Activated naive CD8-positive, alpha-beta T cell treated with anti-CD3 and anti-CD28 coated beads, Interleukin-2, amount 50 U/mL, for 24 hours (primary cell): ENCODE measurements around the gene ALDH1A1.

Experiments
- ATAC-seq: fragments of 150-1000 bp; cut with Tn5 transposase; one replicate; pipeline ENCODE4 v1.10.0; 2021
- DNase-seq: peaks from one replicate; pipeline ENCODE4 v3.0.0; 2021
- H3K27ac Mint-ChIP-seq: one replicate; pipeline ENCODE4 v1.8.0; 2021; ENCODE audit warnings: mild to moderate bottlenecking, mixed read lengths
- H3K27me3 Mint-ChIP-seq: one replicate; pipeline ENCODE4 v1.8.0; 2021; ENCODE audit warnings: mixed read lengths
- H3K36me3 Mint-ChIP-seq: one replicate; pipeline ENCODE4 v1.8.0; 2021; ENCODE audit warnings: low read depth, mixed read lengths
- H3K4me1 Mint-ChIP-seq: one replicate; pipeline ENCODE4 v1.8.0; 2021; ENCODE audit warnings: mixed read lengths
- H3K4me3 Mint-ChIP-seq: one replicate; pipeline ENCODE4 v1.8.0; 2021; ENCODE audit warnings: mild to moderate bottlenecking, moderate library complexity, mixed read lengths
- H3K9me3 Mint-ChIP-seq: one replicate; pipeline ENCODE4 v1.8.0; 2021; ENCODE audit warnings: mixed read lengths

Gene ALDH1A1

DNA sequence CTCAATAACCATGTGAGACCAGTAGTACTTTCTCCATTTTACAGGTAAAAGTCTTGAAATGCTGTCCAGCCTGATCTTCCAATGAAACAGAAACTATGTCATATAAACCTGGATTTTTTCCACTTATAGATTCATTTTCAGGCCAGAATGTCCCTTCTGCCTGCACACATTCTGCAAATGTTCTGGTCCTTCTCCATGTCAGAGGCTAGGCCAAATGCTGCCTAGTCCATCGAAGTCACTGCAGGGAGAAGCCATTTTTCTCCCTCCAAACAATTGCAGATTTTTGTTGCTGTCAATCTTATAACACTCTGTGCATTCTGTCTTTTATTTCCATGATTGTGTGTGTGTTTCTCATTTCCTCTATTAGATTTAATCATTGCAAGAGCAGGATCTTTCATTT, 59.4 kb downstream of the ALDH1A1 start:
- no peaks in the 10 kb centered on the region for H3K4me1 Mint-ChIP-seq
- H3K9me3 Mint-ChIP-seq = no peaks in the 10 kb centered on the region
- ATAC-seq = no peak
- H3K27ac Mint-ChIP-seq = no peak overlapping the region
- peaks cover 8% of the 10 kb centered on the region for H3K27me3 Mint-ChIP-seq
- DNase-seq = no peak
- H3K4me3 Mint-ChIP-seq = no peak overlapping the region
- no peaks in the 10 kb centered on the region for H3K36me3 Mint-ChIP-seq

DNA sequence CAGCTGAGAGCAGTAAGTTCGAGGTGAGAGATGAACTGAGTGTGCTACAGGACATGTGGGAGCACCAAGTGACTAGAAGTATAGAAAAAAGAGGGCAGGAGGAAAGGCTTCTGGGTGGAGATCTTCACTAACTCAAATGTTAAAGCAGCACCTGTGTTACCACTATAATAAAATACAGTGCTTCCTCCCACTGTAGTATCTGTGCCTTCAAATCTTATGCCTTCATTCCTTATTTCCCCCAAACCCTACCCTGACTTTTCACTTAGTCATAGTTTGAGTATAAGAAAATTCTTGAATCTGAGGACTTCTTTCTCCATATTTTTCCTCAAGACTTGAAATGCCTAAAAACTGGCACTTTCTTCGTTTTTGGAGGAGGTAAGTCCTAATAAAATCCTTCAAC, 61.8 kb downstream of the ALDH1A1 start:
- H3K27ac Mint-ChIP-seq = no peak overlapping the region
- ATAC-seq (no peak), DNase-seq (no peak)
- peaks cover 6% of the 10 kb centered on the region for H3K27me3 Mint-ChIP-seq
- H3K4me1 Mint-ChIP-seq = no peaks in the 10 kb centered on the region
- no peak overlapping the region for H3K4me3 Mint-ChIP-seq
- H3K36me3 Mint-ChIP-seq = no peaks in the 10 kb centered on the region
- no peaks in the 10 kb centered on the region for H3K9me3 Mint-ChIP-seq

DNA sequence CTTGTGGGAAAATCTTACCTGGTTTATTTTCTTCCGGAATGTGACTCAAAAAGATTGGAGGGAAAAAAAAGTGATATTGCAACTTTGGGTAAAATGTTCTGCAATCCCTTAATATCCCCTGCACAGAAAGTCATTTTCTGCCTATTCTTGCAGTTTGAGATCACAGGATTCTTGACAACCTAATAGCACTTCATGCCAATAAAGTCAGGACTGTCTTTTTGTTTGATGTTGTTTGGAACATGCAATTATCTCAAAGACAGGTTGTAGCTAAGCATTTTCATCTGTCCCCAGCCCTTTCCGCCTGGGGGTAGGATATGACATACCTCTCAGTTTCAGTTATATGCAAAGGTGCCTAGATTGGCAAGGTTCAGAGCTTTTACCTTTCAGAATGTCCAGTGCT, 63.9 kb downstream of the ALDH1A1 start:
- Mint-ChIP-seq H3K27me3 (peaks cover 4% of the 10 kb centered on the region), H3K9me3 (no peaks in the 10 kb centered on the region), H3K4me3 (no peak overlapping the region), H3K4me1 (no peaks in the 10 kb centered on the region), H3K27ac (no peak overlapping the region), H3K36me3 (no peaks in the 10 kb centered on the region)
- DNase-seq (no peak), ATAC-seq (no peak)

DNA sequence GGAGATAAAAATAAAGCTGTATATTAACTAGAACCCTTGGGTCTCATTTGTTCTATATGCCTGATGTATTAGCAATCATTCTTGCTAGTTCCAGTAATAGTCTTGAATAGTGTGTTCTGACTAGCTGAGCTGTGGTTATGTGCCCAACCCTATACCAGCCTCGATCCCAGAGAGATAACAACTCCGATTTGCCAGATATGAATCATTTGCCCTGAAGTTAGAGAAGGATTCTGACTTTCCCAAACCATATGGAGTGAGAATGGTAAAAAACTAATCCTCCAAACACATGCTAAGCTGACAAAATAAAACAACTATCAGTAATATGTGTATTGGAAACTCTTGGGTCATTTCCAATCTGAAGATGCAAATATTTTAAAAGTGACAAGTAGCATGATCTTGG, 64.8 kb downstream of the ALDH1A1 start:
- Mint-ChIP-seq H3K27me3 (peaks cover 4% of the 10 kb centered on the region), H3K36me3 (no peaks in the 10 kb centered on the region), H3K4me3 (no peak overlapping the region), H3K9me3 (no peaks in the 10 kb centered on the region), H3K27ac (no peak overlapping the region), H3K4me1 (no peaks in the 10 kb centered on the region)
- no peak for DNase-seq
- ATAC-seq = no peak

DNA sequence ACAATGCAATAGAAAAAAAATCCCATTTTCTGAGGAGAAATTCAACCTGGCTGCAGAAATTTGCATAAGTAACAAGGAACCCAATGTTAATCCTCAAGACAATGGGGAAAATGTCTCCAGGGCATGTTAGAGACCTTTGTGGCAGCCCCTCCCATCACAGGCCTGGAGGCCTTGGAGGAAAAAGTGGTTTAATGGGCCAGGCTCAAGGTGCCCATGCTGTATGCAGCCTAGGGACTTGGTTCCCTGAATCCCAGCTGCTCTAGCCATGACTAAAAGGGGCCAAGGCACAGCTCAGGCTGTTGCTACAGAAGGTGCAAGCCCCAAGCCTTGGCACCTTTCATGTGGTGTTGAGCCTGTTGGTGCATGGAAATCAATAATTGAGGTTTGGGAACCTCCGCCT, 66.5 kb downstream of the ALDH1A1 start:
- Mint-ChIP-seq H3K4me1 (no peaks in the 10 kb centered on the region), H3K36me3 (no peaks in the 10 kb centered on the region), H3K9me3 (no peaks in the 10 kb centered on the region), H3K4me3 (no peak overlapping the region), H3K27ac (no peak overlapping the region), H3K27me3 (peaks cover 4% of the 10 kb centered on the region)
- DNase-seq = no peak
- no peak for ATAC-seq

DNA sequence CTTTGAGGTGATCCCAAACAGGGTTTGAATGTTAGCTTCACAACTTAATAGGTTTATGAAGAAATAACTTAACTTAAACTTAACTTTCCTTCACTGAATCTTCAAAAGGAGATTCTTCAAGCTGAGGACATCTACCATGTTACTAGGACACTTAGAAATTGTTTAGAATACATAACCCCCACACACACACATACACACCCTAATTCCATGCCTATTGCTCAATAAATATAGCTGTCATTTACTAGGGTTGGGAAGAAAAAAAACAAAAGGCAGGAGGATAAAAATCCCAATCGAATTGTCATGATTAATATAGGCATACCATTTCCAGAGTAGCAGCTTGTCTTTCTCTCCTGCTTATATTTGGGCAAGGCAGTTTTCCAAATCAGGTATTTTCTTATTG, 68.3 kb downstream of the ALDH1A1 start:
- DNase-seq = no peak
- H3K27ac Mint-ChIP-seq = no peak overlapping the region
- H3K4me3 Mint-ChIP-seq = no peak overlapping the region
- H3K4me1 Mint-ChIP-seq = no peaks in the 10 kb centered on the region
- ATAC-seq = no peak
- H3K27me3 Mint-ChIP-seq = peaks cover 2% of the 10 kb centered on the region
- H3K36me3 Mint-ChIP-seq = no peaks in the 10 kb centered on the region
- no peaks in the 10 kb centered on the region for H3K9me3 Mint-ChIP-seq

DNA sequence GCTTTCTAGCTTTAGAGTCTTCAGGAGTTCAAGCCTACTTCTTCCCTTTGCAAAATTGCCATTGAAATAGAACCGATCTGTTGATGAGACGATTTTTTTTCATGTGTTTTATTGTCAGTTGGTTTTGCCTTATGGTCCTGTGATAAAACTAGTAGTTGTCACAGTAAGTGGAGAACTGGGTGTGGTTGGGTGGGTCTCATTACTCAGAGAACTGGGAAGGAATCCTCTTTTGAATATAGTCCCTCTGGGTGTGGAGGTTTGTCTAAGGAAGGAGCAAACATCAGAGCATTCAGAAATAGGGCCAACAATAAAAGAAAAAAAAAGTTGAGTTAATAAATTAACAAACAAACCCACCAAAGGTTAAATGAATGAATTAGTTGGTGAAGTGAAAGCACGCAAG, 69.0 kb downstream of the ALDH1A1 start:
- Mint-ChIP-seq H3K4me3 (no peak overlapping the region), H3K4me1 (no peaks in the 10 kb centered on the region), H3K9me3 (no peaks in the 10 kb centered on the region), H3K27me3 (no peaks in the 10 kb centered on the region), H3K36me3 (no peaks in the 10 kb centered on the region), H3K27ac (no peak overlapping the region)
- ATAC-seq = no peak
- no peak for DNase-seq

DNA sequence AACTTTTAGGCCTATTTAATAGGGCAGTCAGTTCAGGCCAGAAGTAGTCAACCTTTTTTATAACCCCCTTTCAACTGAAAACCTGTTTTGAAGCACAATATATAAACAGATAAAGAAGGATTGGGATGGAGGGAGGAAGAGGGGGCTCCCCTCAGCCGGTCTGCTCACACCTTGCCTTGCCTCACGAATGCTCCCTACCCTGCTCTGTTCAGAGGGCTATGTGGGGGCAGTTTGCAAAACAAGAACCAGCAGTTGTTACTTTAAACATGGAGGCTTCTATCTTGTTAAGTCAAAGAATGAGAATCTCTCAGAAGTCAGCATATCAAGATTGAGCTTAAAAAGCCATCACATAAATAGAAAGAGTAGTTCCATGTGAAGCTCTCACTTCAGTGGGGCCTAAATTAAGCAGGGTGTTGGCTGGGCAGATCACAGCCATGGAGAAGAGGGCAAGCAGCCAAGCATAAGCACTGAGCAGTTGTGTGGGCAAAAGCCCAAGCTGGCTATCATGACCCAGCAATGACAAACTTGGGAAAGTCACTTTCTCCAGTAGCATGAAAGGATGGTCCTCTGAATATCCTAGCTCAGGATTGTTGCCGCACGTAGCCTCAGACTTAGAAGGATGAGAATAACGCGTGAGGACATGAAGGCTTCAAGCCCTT, 70.6 kb downstream of the ALDH1A1 start:
- H3K4me1 Mint-ChIP-seq = no peaks in the 10 kb centered on the region
- H3K36me3 Mint-ChIP-seq = no peaks in the 10 kb centered on the region
- no peaks in the 10 kb centered on the region for H3K9me3 Mint-ChIP-seq
- peaks cover 3% of the 10 kb centered on the region for H3K27me3 Mint-ChIP-seq
- no peak for DNase-seq
- no peak overlapping the region for H3K27ac Mint-ChIP-seq
- H3K4me3 Mint-ChIP-seq = no peak overlapping the region
- no peak for ATAC-seq

DNA sequence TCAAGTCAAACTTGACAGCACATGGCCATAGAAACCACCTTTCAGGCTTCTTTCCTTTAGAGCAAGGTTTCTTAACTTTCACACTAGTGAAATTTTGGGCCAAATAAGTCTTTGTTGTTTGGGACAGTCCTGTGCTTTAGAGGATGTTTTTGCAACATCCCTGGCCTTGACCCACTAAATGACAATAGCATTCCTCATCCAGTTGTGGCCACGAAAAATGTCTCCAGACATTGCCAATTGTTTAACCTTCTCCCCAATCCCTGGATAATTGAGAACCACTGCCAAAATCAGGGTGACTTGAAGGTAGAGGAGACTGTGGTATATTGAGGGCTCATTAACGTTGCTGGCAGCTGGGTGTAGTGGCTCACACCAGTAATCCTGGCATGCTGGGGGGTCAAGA, 72.0 kb downstream of the ALDH1A1 start:
- no peaks in the 10 kb centered on the region for H3K36me3 Mint-ChIP-seq
- no peak overlapping the region for H3K27ac Mint-ChIP-seq
- ATAC-seq (no peak), DNase-seq (no peak)
- H3K9me3 Mint-ChIP-seq = no peaks in the 10 kb centered on the region
- peaks cover 3% of the 10 kb centered on the region for H3K27me3 Mint-ChIP-seq
- no peaks in the 10 kb centered on the region for H3K4me1 Mint-ChIP-seq
- no peak overlapping the region for H3K4me3 Mint-ChIP-seq

DNA sequence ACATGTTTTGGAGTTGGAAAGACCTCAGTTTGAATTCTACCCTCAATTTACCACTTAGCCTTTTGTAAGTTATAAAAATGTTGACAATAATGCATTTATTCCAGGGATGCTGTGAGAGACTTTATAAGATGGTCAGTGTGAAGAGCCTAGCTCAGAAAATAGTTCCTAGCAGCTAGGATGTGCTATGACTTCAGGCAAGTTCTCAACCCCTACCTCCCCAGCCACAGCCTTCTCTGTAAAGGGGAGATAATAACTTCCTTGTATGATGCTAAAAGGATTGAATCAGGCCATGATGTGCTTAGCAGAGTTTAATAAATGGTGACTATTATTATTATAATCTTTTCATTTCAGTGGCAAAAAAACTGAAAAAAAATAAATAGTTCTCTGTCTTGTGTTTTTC, 77.6 kb downstream of the ALDH1A1 start:
- no peak for DNase-seq
- Mint-ChIP-seq H3K27ac (no peak overlapping the region), H3K4me1 (no peaks in the 10 kb centered on the region), H3K4me3 (no peak overlapping the region), H3K9me3 (no peaks in the 10 kb centered on the region), H3K27me3 (peaks cover 10% of the 10 kb centered on the region), H3K36me3 (no peaks in the 10 kb centered on the region)
- no peak for ATAC-seq

DNA sequence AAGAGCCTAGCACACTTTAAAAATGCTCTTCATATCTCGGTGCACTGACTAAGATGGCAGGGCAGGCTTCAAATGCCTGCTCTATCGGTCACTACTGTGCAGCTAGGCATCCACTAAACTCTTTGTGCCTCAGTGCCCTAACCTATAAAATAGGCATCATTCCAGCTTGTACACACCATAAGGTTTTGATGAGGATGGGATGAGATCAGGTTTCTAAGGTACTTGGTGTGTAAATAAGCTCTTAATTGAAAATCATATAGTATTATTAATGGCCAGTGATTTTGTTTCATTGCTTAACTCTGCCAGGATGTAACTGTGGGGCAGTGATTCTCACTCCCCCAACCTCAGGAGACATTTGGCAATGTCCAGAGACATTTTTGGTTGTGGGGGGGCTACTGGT, 78.5 kb downstream of the ALDH1A1 start:
- Mint-ChIP-seq H3K4me1 (no peaks in the 10 kb centered on the region), H3K4me3 (no peak overlapping the region), H3K27me3 (peaks cover 10% of the 10 kb centered on the region), H3K9me3 (no peaks in the 10 kb centered on the region), H3K36me3 (no peaks in the 10 kb centered on the region), H3K27ac (no peak overlapping the region)
- no peak for DNase-seq
- no peak for ATAC-seq

DNA sequence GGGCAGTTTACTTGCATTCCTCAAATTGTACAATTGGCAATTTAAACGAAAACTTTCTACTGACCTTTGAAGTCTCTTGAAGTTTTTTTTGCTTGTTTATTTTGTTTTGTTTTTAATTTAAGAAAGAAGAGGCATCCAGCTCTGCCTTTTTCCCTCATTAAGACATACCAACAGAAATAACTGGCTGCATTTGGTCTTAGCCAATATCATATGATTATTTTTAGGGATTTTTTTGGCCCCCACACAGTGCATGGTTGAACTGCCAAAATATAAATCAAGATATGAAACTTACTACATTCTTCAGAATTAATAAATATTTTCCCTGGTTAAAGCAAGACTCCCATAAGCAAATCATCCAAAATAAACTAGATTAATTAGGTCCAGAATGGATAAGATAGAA, 79.4 kb downstream of the ALDH1A1 start:
- Mint-ChIP-seq H3K4me1 (no peaks in the 10 kb centered on the region), H3K4me3 (no peak overlapping the region), H3K27ac (no peak overlapping the region), H3K36me3 (no peaks in the 10 kb centered on the region), H3K27me3 (peaks cover 10% of the 10 kb centered on the region), H3K9me3 (no peaks in the 10 kb centered on the region)
- DNase-seq (no peak), ATAC-seq (no peak)

DNA sequence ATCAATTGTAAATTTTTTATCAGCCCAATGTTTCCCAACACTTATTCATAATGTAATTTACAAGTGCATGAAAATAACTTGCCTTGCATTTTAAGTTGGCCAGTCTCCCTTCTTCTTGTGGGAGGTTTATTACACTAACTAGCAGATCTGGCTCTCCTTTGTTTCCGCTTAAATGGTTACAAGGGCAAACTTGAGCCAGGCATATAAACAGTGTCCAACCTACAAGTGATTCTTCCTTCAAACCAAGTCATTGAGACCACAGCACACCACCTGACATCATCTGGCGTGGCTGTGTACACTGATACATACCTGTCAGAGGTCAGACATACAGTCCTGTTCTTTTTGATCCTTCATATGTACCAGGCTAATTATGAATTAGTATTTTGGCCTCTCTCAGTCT, 80.1 kb downstream of the ALDH1A1 start:
- Mint-ChIP-seq H3K27ac (no peak overlapping the region), H3K27me3 (peaks cover 9% of the 10 kb centered on the region), H3K4me1 (no peaks in the 10 kb centered on the region), H3K9me3 (no peaks in the 10 kb centered on the region), H3K4me3 (no peak overlapping the region), H3K36me3 (no peaks in the 10 kb centered on the region)
- DNase-seq (no peak), ATAC-seq (no peak)

DNA sequence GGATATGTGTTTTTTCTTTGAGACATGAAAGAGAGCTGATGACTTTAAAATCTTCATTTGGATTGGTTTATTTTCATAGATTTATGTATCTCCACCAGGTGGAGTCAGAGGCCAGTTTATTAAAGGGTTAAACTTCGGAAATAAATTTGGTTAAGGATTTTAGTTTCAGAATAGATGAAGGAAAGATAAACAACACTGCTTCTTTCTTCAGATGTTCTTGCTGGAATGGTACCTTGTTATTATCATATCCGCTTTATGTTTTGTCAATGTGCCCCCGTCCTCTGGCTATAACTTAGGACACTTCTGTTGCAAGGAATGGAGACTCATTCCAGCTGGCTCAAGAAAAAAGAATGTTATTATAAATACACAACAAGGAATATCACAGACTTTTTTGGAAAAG, 81.2 kb downstream of the ALDH1A1 start:
- Mint-ChIP-seq H3K27ac (no peak overlapping the region), H3K36me3 (no peaks in the 10 kb centered on the region), H3K9me3 (no peaks in the 10 kb centered on the region), H3K4me1 (no peaks in the 10 kb centered on the region), H3K27me3 (peaks cover 8% of the 10 kb centered on the region), H3K4me3 (no peak overlapping the region)
- DNase-seq (no peak), ATAC-seq (no peak)

DNA sequence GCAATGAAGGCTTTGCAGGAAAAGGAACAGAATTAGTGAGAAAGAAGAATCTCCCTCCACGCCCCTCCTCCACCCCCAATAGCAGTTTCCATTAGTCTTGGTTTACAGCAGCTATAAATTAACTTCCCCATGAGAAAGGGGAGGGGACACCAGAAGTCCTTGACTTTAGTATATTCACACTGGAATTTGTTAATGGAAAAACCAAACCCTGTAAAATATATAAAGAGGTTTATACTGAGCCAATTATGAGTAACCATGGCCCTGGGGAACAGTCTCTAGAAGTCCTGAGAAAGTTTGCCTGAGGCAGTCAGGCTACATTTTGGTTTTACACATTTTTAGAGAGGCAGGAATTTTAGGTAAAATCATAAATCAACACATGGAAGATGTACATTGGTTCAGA, 88.5 kb downstream of the ALDH1A1 start:
- H3K27ac Mint-ChIP-seq = no peak overlapping the region
- peaks cover 2% of the 10 kb centered on the region for H3K27me3 Mint-ChIP-seq
- no peak for ATAC-seq
- DNase-seq = no peak
- no peak overlapping the region for H3K4me3 Mint-ChIP-seq
- H3K36me3 Mint-ChIP-seq = no peaks in the 10 kb centered on the region
- no peaks in the 10 kb centered on the region for H3K9me3 Mint-ChIP-seq
- H3K4me1 Mint-ChIP-seq = no peaks in the 10 kb centered on the region

DNA sequence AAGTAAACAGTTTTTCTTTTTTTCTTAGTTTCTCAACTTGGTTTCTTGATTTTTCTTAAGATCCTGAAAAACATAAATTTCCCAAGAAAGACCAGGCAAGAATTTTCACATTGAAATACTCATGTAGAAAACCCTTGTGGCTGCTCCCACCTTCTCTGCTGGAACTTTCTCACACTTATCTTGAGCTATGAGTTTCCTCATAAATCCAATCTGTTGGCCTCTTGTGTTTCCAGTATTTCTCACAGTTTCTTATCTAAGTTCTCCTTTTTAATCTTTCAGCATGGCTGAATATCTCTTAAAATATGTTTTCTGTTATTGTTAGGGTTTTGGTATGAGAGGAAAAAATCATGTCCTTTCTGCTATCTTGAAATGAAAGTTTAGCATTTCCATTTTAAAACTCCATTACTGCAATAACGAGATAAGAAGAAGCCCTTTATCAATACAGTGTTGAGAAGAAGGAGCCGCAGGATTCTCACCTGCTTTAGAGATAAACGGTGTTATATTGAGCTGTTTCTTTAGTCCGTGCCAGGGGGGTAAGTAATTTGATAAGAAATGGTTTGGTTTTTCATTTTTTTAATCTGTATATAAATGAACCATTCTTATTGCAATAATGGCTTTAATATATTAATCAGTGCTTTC, 89.3 kb downstream of the ALDH1A1 start:
- Mint-ChIP-seq H3K9me3 (no peaks in the 10 kb centered on the region), H3K36me3 (no peaks in the 10 kb centered on the region)

More for the DNA sequence above, 89.3 kb downstream of the ALDH1A1 start:
- no peak for ATAC-seq
- Mint-ChIP-seq H3K27me3 (peaks cover 2% of the 10 kb centered on the region), H3K27ac (no peak overlapping the region), H3K4me1 (no peaks in the 10 kb centered on the region), H3K4me3 (no peak overlapping the region)
- DNase-seq = no peak
